ENCODE data around the gene PKD1L1.

DNA sequence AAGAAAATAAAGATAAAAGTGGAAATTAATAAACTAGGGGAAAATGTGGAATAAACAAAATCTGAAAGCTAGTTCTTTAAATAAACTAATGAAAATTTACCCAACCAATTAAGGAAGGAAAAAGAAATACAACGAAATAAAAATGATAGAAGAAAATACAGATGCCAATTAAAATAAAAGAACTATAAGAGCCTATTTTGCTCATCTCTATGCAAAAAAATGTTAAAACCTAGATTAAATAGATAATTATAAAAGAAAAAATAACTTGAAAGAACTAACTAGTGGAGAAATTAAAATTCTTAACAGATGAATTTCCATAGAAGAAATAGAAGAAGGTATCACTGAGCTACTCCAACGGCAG, 32.7 kb downstream of the PKD1L1 start:
- TF ChIP-seq CTCF (IDR thresholded peaks at IDR 0.05): no peak
- TF ChIP-seq POLR2A (IDR thresholded peaks at IDR 0.05): no peak
- no peak for TF ChIP-seq EP300 (IDR thresholded peaks at IDR 0.05)
